ENCODE results near the gene PLBD2.

- TF ChIP-seq CTCF (conservative IDR thresholded peaks at IDR 0.05; ENCODE audit: low read length) (no peak), EZH2phosphoT487 (IDR thresholded peaks at IDR 0.05; ENCODE audit: borderline replicate concordance) (no peak)
Observed at GRCh38 chr12:113425960-113426453, 67.6 kb downstream of the PLBD2 start.

Measured in Loucy (cell line).